SK-N-MC (cell line): ENCODE measurements around the gene TMEM204.

Source experiments
- DNase-seq: peaks from one replicate; pipeline ENCODE4 v3.0.0-alpha.2; 2011; ENCODE audit warnings: low read depth, low spot score
- H3K27ac ChIP-seq: fragments of 200-600 bp; sonication (generic); 2 replicates; pipeline ENCODE4 v1.5.1; 2016; ENCODE audit warnings: mixed run types
- H3K36me3 ChIP-seq: fragments of 200-600 bp; sonication (generic); 2 replicates; pipeline ENCODE4 v1.6.1; 2017; ENCODE audit warnings: antibody characterized with exemption, low read length, mixed read lengths; ENCODE audit not compliant: insufficient read depth
- H3K4me3 ChIP-seq: fragments of 200-600 bp; sonication (generic); 2 replicates; pipeline ENCODE4 v1.5.1; 2016
- H3K9ac ChIP-seq: fragments of 200-600 bp; sonication (generic); 2 replicates; pipeline ENCODE4 v1.8.0; 2017; ENCODE audit warnings: mixed run types, mixed read lengths; ENCODE audit not compliant: insufficient read length
- H3K9me3 ChIP-seq: fragments of 200-600 bp; sonication (generic); 2 replicates; pipeline ENCODE4 v1.6.1; 2017; ENCODE audit warnings: low read depth, mild to moderate bottlenecking, antibody characterized with exemption, low read length, moderate library complexity, mixed read lengths
- EZH2 ChIP-seq: fragments of 200-600 bp; sonication (generic); IDR thresholded peaks from one replicate; pipeline ENCODE4 v1.6.1; 2017; ENCODE audit warnings: antibody characterized with exemption
- FOXP2 ChIP-seq: optimal IDR thresholded peaks from 2 replicates; pipeline ENCODE3; 2011; ENCODE audit warnings: mild to moderate bottlenecking, moderate library complexity; ENCODE audit not compliant: insufficient read depth; ENCODE audit errors: extremely low read length, control extremely low read depth
- POLR2AphosphoS5 ChIP-seq: IDR thresholded peaks from 2 replicates; pipeline ENCODE4 v1.6.1; 2012; ENCODE audit warnings: mild to moderate bottlenecking, low read depth, low read length, borderline replicate concordance

The TMEM204 gene

GRCh38 chr16:1497014-1497598 is 36.4 kb upstream of the TMEM204 start:
- Histone ChIP-seq H3K4me3 (no peak overlapping the region), H3K27ac (no peak overlapping the region), H3K9me3 (no peaks in the 10 kb centered on the region), H3K36me3 (peaks cover 34% of the 10 kb centered on the region; the same call in 1 of the 2 replicates), H3K9ac (no peak overlapping the region)
- TF ChIP-seq POLR2AphosphoS5: no peak
- no peak for TF ChIP-seq FOXP2
- no peak for TF ChIP-seq EZH2
- no peak for DNase-seq

- no peak for DNase-seq
- Histone ChIP-seq H3K4me3 (no peak overlapping the region), H3K9ac (no peak overlapping the region), H3K27ac (no peak overlapping the region), H3K36me3 (peaks cover 45% of the 10 kb centered on the region; the same call in 1 of the 2 replicates), H3K9me3 (no peaks in the 10 kb centered on the region)
- TF ChIP-seq POLR2AphosphoS5 (no peak), EZH2 (no peak), FOXP2 (no peak)
These were observed 34.4 kb upstream of the TMEM204 start for GRCh38 chr16:1498899-1499676.

DNA sequence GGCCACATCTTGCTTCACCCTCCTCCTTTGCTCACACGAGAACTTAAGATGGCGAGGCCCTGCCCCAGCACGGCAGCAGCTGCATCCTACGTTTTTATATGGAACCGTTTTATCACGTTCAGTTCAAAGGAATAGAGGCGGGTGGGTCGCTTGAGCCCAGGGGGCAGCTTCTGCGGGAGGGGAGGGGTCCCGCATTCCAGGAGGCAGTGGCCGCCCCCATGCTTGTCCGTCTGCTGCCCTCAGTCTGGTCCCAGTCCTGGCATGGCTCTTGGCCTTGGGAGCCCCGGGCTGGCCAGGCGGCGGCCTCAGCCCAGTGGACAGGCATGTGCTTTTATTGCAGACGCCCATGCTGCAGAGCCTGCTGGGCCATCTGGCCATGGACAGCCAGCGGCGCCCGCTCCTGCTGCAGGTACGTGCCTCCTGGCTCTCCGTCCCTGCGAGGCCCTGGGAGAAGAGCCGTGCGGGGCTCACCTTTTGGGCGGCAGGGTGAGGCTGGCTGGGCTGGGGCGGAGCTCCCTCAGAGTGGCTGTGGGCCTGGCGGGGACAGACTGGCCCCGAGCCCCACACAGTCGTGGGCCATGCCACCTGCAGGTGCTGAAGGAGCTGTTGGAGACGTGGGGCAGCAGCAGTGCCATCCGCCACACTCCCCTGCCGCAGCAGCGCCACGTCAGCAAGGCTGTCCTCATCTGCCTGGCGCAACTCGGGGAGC is 33.6 kb upstream of the TMEM204 start:
- no peak overlapping the region for H3K27ac ChIP-seq
- H3K4me3 ChIP-seq: no peak overlapping the region
- H3K9me3 ChIP-seq: no peaks in the 10 kb centered on the region
- DNase-seq: no peak
- H3K36me3 ChIP-seq: peaks cover 42% of the 10 kb centered on the region; the same call in 1 of the 2 replicates
- TF ChIP-seq POLR2AphosphoS5 (no peak), EZH2 (no peak), FOXP2 (no peak)
- no peak overlapping the region for H3K9ac ChIP-seq

DNA sequence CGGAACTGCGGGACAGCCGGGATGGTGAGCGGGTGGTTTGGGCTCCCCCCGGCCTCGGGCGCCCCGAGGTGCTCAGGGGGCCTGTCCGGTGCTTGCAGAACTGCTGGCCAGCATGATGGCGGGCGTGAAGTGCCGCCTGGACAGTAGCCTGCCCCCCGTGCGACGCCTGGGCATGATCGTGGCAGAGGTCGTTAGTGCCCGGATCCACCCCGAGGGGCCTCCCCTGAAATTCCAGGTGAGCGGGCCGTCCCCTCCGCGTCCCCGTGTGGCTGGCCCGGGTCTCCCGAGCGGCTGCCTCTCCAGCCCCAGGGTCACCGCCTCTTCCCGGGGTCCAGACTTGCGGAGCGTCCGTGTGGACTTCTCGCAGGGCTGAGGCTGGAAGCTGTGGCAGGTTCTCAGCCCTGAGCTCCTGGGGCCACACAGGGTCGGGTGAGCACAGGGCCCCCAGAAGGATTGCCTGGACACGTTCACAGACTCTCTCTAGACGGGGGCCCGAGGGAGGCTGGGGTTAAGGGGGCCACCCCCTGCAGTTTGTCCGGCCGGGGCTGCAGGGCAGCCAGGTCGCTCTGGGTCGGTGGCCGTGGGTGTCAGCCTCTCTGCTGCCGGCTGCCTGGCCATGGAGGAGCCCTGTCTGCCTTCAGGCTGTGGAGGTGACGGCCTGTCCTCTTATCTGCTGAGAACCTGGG is 32.9 kb upstream of the TMEM204 start:
- no peak for DNase-seq
- H3K9me3 ChIP-seq: no peaks in the 10 kb centered on the region
- H3K4me3 ChIP-seq: no peak overlapping the region
- TF ChIP-seq POLR2AphosphoS5 (no peak), FOXP2 (no peak), EZH2 (no peak)
- no peak overlapping the region for H3K27ac ChIP-seq
- peaks cover 36% of the 10 kb centered on the region; the same call in 1 of the 2 replicates for H3K36me3 ChIP-seq
- no peak overlapping the region for H3K9ac ChIP-seq

DNA sequence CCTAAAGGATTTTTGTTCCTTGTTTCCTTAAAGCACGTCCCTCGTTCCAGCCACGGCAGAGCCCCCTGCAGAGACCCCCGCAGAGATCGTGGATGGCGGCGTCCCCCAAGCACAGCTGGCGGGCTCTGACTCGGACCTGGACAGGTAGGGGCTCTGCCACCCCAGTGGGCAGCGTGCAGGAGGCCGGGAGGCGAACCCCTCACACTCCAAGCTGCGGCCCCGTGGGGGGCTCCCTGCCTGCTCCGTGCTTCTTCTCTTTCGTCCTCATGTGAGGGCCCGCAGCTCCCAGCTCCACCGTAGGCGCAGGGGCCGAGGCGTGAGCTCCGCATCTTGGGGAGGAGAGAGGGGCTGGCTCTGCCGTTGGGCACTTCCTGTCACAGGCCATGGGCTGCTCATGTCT is 31.8 kb upstream of the TMEM204 start:
- no peak overlapping the region for H3K4me3 ChIP-seq
- peaks cover 34% of the 10 kb centered on the region; the same call in 1 of the 2 replicates for H3K36me3 ChIP-seq
- no peak overlapping the region for H3K27ac ChIP-seq
- H3K9ac ChIP-seq: no peak overlapping the region
- no peaks in the 10 kb centered on the region for H3K9me3 ChIP-seq
- no peak for DNase-seq
- TF ChIP-seq FOXP2 (no peak), POLR2AphosphoS5 (no peak), EZH2 (no peak)

GRCh38 chr16:1502092-1503004 is 31.1 kb upstream of the TMEM204 start:
- no peak overlapping the region for H3K27ac ChIP-seq
- no peak for DNase-seq
- no peaks in the 10 kb centered on the region for H3K9me3 ChIP-seq
- TF ChIP-seq POLR2AphosphoS5 (no peak), EZH2 (no peak), FOXP2 (no peak)
- H3K9ac ChIP-seq: no peak overlapping the region
- H3K4me3 ChIP-seq: no peak overlapping the region
- peaks cover 27% of the 10 kb centered on the region; the same call in 1 of the 2 replicates for H3K36me3 ChIP-seq
